WTC11 (cell line): ENCODE results near the gene KLHL1.

Source experiments
- ATF3 ChIP-seq: sonication (generic); formaldehyde crosslinking; conservative IDR thresholded peaks from 2 replicates; pipeline ENCODE4 v1.8.1; 2022; ENCODE audit warnings: mild to moderate bottlenecking, missing genetic modification reagents
- CTCF ChIP-seq: fragments of 200-600 bp; IDR thresholded peaks from 2 replicates; pipeline ENCODE4 v1.8.0; 2022; ENCODE audit warnings: antibody characterized with exemption
- HMGXB4 ChIP-seq: sonication (generic); formaldehyde crosslinking; IDR thresholded peaks from 2 replicates; pipeline ENCODE4 v1.8.1; 2023; ENCODE audit warnings: mild to moderate bottlenecking, moderate library complexity, missing genetic modification reagents
- IRF1 ChIP-seq: sonication (generic); formaldehyde crosslinking; IDR thresholded peaks from 2 replicates; pipeline ENCODE4 v1.8.0; 2023; ENCODE audit warnings: missing genetic modification reagents
- NFYB ChIP-seq: sonication (generic); formaldehyde crosslinking; conservative IDR thresholded peaks from 2 replicates; pipeline ENCODE4 v1.8.0; 2022; ENCODE audit warnings: low read depth, missing genetic modification reagents
- NR3C1 ChIP-seq: sonication (generic); formaldehyde crosslinking; conservative IDR thresholded peaks from 2 replicates; pipeline ENCODE4 v1.8.1; 2023; ENCODE audit warnings: low read depth, mild to moderate bottlenecking, missing genetic modification reagents
- OVOL2 ChIP-seq: fragments of 250-450 bp; sonication (Bioruptor Pico); IDR thresholded peaks from 2 replicates; pipeline ENCODE4 v1.9.0; 2021; ENCODE audit warnings: mild to moderate bottlenecking, borderline replicate concordance
- SP1 ChIP-seq: sonication (generic); formaldehyde crosslinking; conservative IDR thresholded peaks from 2 replicates; pipeline ENCODE4 v1.8.1; 2022; ENCODE audit warnings: missing genetic modification reagents
- STAT6 ChIP-seq: sonication (generic); formaldehyde crosslinking; conservative IDR thresholded peaks from 2 replicates; pipeline ENCODE4 v1.8.1; 2023; ENCODE audit warnings: mild to moderate bottlenecking, low read depth, missing genetic modification reagents, moderate library complexity
- ZNF232 ChIP-seq: sonication (generic); formaldehyde crosslinking; IDR thresholded peaks from 2 replicates; pipeline ENCODE4 v1.8.0; 2022; ENCODE audit warnings: mild to moderate bottlenecking, missing genetic modification reagents

- no peak for TF ChIP-seq HMGXB4 (CRISPR knock-in tag)
- no peak for TF ChIP-seq CTCF
- no peak for TF ChIP-seq STAT6 (CRISPR knock-in tag)
- TF ChIP-seq NR3C1 (CRISPR knock-in tag): no peak
- no peak for TF ChIP-seq ZNF232 (CRISPR knock-in tag)
- TF ChIP-seq OVOL2: no peak
- TF ChIP-seq SP1 (CRISPR knock-in tag): no peak
- no peak for TF ChIP-seq IRF1
- no peak for TF ChIP-seq NFYB (CRISPR knock-in tag)
- no peak for TF ChIP-seq ATF3 (CRISPR knock-in tag)
These were observed 9.2 kb upstream of the KLHL1 start for GRCh38 chr13:70117338-70117905.
